ENCODE results near the gene GEMIN8. TPM values are rescaled to one million over a fixed set of nuclear protein-coding genes. Genes with fewer than 3 reads are reported as not detected.

The GEMIN8 gene
- total RNA-seq, 1 experiment from 2014 or later, result 11.3 TPM

GRCh38 chrX:14032406-14032805, 2.7 kb upstream of the GEMIN8 start:
- ChIA-PET POLR2A (no interaction called here), CTCF (interaction anchor here (1.1 to 1.8 kb wide), 2 partner anchors 282 to 525 kb away, joined by 5 to 22 read pairs; no protein-coding TSS in a partner anchor), RAD21 (ENCODE audit: low non-redundant PET in 1 of 2, low total read pairs in 2 of 2, uncharacterized antibody in 2 of 2, unreplicated experiment in 2 of 2) (no interaction called here)
- H2AFZ ChIP-seq (ENCODE audit: low read depth, low read length, poor library complexity, severe bottlenecking), result no peak overlapping the region
- H3K36me3 ChIP-seq (ENCODE audit: control insufficient read depth in 1 of 2, insufficient read depth in 2 of 2, low read length in 2 of 2), result no peaks in the 10 kb centered on the region
- TF ChIP-seq SIN3A (IDR thresholded peaks at IDR 0.05; ENCODE audit: low read depth), result no peak
- no peak for TF ChIP-seq CBX3 (IDR thresholded peaks at IDR 0.05; ENCODE audit: low read depth)
- no peak for TF ChIP-seq CEBPB (IDR thresholded peaks at IDR 0.05; ENCODE audit: low read depth)
- TF ChIP-seq, protein P1, sequence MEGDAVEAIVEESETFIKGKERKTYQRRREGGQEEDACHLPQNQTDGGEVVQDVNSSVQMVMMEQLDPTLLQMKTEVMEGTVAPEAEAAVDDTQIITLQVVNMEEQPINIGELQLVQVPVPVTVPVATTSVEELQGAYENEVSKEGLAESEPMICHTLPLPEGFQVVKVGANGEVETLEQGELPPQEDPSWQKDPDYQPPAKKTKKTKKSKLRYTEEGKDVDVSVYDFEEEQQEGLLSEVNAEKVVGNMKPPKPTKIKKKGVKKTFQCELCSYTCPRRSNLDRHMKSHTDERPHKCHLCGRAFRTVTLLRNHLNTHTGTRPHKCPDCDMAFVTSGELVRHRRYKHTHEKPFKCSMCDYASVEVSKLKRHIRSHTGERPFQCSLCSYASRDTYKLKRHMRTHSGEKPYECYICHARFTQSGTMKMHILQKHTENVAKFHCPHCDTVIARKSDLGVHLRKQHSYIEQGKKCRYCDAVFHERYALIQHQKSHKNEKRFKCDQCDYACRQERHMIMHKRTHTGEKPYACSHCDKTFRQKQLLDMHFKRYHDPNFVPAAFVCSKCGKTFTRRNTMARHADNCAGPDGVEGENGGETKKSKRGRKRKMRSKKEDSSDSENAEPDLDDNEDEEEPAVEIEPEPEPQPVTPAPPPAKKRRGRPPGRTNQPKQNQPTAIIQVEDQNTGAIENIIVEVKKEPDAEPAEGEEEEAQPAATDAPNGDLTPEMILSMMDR (IDR thresholded peaks at IDR 0.05 in 2 of 3, conservative IDR thresholded peaks at IDR 0.05 in 1 of 3; ENCODE audit: borderline replicate concordance in 1 of 3, insufficient read depth in 1 of 3, low read depth in 2 of 3, low read length in 2 of 3), result peak; percentile 30 to 60 (median 59)
- no peak for TF ChIP-seq YY1 (IDR thresholded peaks at IDR 0.05; ENCODE audit: extremely low read depth, insufficient replicate concordance, low read depth, low read length)
- no peak for TF ChIP-seq ZFX (IDR thresholded peaks at IDR 0.05)
- TF ChIP-seq MAX (IDR thresholded peaks at IDR 0.05), result no peak
- TF ChIP-seq POLR2A (IDR thresholded peaks at IDR 0.05; ENCODE audit: borderline replicate concordance, extremely low read depth, insufficient read depth, insufficient read length), result no peak
- TF ChIP-seq SRF (IDR thresholded peaks at IDR 0.05; ENCODE audit: low read depth), result no peak
- TF ChIP-seq FOSL1 (IDR thresholded peaks at IDR 0.05; ENCODE audit: low read depth), result no peak
- TF ChIP-seq, protein P2, sequence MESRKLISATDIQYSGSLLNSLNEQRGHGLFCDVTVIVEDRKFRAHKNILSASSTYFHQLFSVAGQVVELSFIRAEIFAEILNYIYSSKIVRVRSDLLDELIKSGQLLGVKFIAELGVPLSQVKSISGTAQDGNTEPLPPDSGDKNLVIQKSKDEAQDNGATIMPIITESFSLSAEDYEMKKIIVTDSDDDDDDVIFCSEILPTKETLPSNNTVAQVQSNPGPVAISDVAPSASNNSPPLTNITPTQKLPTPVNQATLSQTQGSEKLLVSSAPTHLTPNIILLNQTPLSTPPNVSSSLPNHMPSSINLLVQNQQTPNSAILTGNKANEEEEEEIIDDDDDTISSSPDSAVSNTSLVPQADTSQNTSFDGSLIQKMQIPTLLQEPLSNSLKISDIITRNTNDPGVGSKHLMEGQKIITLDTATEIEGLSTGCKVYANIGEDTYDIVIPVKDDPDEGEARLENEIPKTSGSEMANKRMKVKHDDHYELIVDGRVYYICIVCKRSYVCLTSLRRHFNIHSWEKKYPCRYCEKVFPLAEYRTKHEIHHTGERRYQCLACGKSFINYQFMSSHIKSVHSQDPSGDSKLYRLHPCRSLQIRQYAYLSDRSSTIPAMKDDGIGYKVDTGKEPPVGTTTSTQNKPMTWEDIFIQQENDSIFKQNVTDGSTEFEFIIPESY (IDR thresholded peaks at IDR 0.05; ENCODE audit: extremely low read depth, insufficient replicate concordance, low read length), result no peak
- TF ChIP-seq EZH2phosphoT487 (IDR thresholded peaks at IDR 0.05; ENCODE audit: borderline replicate concordance), result no peak
- no peak for TF ChIP-seq SP1 (IDR thresholded peaks at IDR 0.05; ENCODE audit: low read depth)
- TF ChIP-seq ELF1 (IDR thresholded peaks at IDR 0.05; ENCODE audit: borderline replicate concordance, low read depth), result no peak
- peak; percentile 80 for TF ChIP-seq RAD21 (IDR thresholded peaks at IDR 0.05; ENCODE audit: low read depth)
- no peak overlapping the region for H3K4me3 ChIP-seq (replicated peaks in 1 of 2; ENCODE audit: low read depth in 1 of 2, low read length in 2 of 2)
- peaks cover 10 to 14% of the 10 kb centered on the region in 2 experiments; a peak in 3 of 4 replicates for H3K4me1 ChIP-seq (ENCODE audit: control insufficient read depth in 1 of 2, insufficient read depth in 2 of 2, low read length in 2 of 2)
- no peaks in the 10 kb centered on the region for H3K9me2 ChIP-seq (ENCODE audit: insufficient read depth)
- H3K79me2 ChIP-seq (ENCODE audit: insufficient read depth, low read length), result 0 out of 2 replicates have a peak, but pooled peaks cover 4% of the 10 kb centered on the region
- no peak for DNase-seq (ENCODE audit: low read depth, low spot score)
- ATAC-seq, result no peak
- H3K27ac ChIP-seq (ENCODE audit: low read depth, low read length), result no peak overlapping the region
- no TSS peak for BruUV-seq (replicated peaks)
- no peaks in the 10 kb centered on the region for H3K9me3 ChIP-seq (ENCODE audit: control insufficient read depth in 1 of 2, insufficient read depth in 1 of 2, low read depth in 1 of 2, low read length in 2 of 2)
- intact Hi-C loops (cut with micrococcal nuclease), result loop anchor here (1.0 to 10.0 kb wide), 4 partner anchors 282 to 1330 kb away; no protein-coding TSS in a partner anchor
- H3K4me2 ChIP-seq (ENCODE audit: low read length), result no peak overlapping the region
- H4K20me1 ChIP-seq (ENCODE audit: insufficient read depth), result no peaks in the 10 kb centered on the region
- H3K27me3 ChIP-seq (ENCODE audit: insufficient read depth, low read length), result no peaks in the 10 kb centered on the region
- no peak overlapping the region for H3K9ac ChIP-seq (ENCODE audit: low read length)

Measured in HCT116 (cell line).